Lung (tissue), 12 donors: ENCODE data around the gene NFS1. TPM values are rescaled to one million over a fixed set of nuclear protein-coding genes. Genes with fewer than 3 reads are reported as not detected.

Experiments used
- ATAC-seq: fragments of 200-7000 bp; cut with Tn5 transposase; one replicate; pipeline ENCODE4 v1.9.1; 2020; ENCODE audit warnings: moderate number of reproducible peaks; ENCODE audit not compliant: insufficient read depth, low FRiP score
- DNase-seq, 3 donors: peaks; one replicate each; pipeline ENCODE4 v3.0.0-alpha.2; 2013 to 2017
- H3K27ac ChIP-seq, 2 donors: one replicate each; pipeline ENCODE4 v1.5.1; 2013; ENCODE audit warnings: mild to moderate bottlenecking in 2 of 2, moderate library complexity in 2 of 2, control low read depth in 1 of 2, inconsistent platforms in 1 of 2, low read depth in 1 of 2, low read length in 1 of 2
- H3K27me3 ChIP-seq, 3 donors: one replicate each; pipeline ENCODE4 v1.5.1; 2013; ENCODE audit warnings: low read length in 2 of 3; ENCODE audit not compliant: control insufficient read depth in 3 of 3, insufficient read depth in 3 of 3
- H3K36me3 ChIP-seq, 4 donors: one replicate each; pipeline ENCODE4 v1.5.1; 2013; ENCODE audit warnings: low read length in 4 of 4, mild to moderate bottlenecking in 1 of 4, moderate library complexity in 1 of 4; ENCODE audit not compliant: control insufficient read depth in 4 of 4, insufficient read depth in 4 of 4
- H3K4me1 ChIP-seq, 5 donors: one replicate each; pipeline ENCODE4 v1.5.1; 2013; ENCODE audit warnings: low read length in 5 of 5, mild to moderate bottlenecking in 2 of 5, moderate library complexity in 1 of 5; ENCODE audit not compliant: control insufficient read depth in 5 of 5, insufficient read depth in 5 of 5
- H3K4me3 ChIP-seq: one replicate; pipeline ENCODE4 v1.5.1; 2013; ENCODE audit warnings: mild to moderate bottlenecking, control low read depth, moderate library complexity
- H3K9ac ChIP-seq, 2 donors: one replicate each; pipeline ENCODE4 v1.5.1; 2013; ENCODE audit warnings: low read length in 2 of 2, control low read depth in 1 of 2; ENCODE audit not compliant: insufficient read depth in 1 of 2
- H3K9me3 ChIP-seq, 4 donors: one replicate each; pipeline ENCODE4 v1.5.1; 2013; ENCODE audit warnings: low read length in 3 of 4, mild to moderate bottlenecking in 1 of 4, moderate library complexity in 1 of 4; ENCODE audit not compliant: control insufficient read depth in 4 of 4, insufficient read depth in 3 of 4
- WGBS, 2 donors: extraction: QIAGEN DNeasy Blood & Tissue Kit; methylation state at CpG; one replicate each; pipeline ENCODE4 v1.1.7; 2013; 5-methylcytosine and 5-hydroxymethylcytosine counted together
- polyA plus RNA-seq, 2 donors: library from polyadenylated mRNA; stranded (reverse); fragments of 200-250 nt; gene quantifications; one replicate each; pipeline ENCODE4 v1.2.1, GENCODE V29; 2013
- total RNA-seq, 2 donors: library from RNA; depleted of rRNA in 1 of 2; stranded (reverse); fragments of >200 nt in 1 of 2; gene quantifications; one replicate each; pipeline ENCODE4 v1.2.1, GENCODE V29; 2014 to 2021
- TF ChIP-seq, protein P1 (sequence below): IDR thresholded peaks from 2 replicates; pipeline ENCODE4 v1.5.1; 2012; ENCODE audit warnings: mild to moderate bottlenecking; ENCODE audit errors: control extremely low read depth, extremely low read depth
- donor health status: control.
- donor health status: control.
- donor health status: Bipolar disorder and iron deficiency.
- donor health status: healthy.
- donor health status: DM: yes; HTN: yes; CAD: no.

The NFS1 gene
- total and polyA plus RNA-seq, 4 donors, result 18.8 to 33.9 (median 23.7) TPM

DNA sequence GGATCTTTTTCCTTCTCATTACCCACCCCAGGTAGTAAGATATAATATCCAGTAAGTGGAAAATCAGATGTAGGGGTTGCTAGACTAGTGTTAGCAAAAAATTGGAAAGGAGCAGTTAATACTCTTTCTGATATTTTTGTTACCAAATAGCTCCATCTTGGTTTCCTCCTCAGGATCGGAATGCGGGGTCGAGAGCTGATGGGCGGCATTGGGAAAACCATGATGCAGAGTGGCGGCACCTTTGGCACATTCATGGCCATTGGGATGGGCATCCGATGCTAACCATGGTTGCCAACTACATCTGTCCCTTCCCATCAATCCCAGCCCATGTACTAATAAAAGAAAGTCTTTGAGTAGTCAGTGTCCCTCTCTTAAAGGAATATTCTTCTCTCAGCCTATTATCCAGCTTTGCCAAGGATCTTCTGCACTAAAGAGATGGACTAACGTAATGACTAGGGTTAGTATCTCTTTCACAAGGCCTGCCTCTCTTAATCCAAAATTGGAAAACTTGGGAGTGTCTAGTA, 1.5 kb upstream of the NFS1 start:
- no peak for DNase-seq
- H3K4me1 ChIP-seq, result peaks cover 0 to 16% (median 3%) of the 10 kb centered on the region in 5 donors
- no peaks in the 10 kb centered on the region for H3K27me3 ChIP-seq
- TF ChIP-seq, protein P1, sequence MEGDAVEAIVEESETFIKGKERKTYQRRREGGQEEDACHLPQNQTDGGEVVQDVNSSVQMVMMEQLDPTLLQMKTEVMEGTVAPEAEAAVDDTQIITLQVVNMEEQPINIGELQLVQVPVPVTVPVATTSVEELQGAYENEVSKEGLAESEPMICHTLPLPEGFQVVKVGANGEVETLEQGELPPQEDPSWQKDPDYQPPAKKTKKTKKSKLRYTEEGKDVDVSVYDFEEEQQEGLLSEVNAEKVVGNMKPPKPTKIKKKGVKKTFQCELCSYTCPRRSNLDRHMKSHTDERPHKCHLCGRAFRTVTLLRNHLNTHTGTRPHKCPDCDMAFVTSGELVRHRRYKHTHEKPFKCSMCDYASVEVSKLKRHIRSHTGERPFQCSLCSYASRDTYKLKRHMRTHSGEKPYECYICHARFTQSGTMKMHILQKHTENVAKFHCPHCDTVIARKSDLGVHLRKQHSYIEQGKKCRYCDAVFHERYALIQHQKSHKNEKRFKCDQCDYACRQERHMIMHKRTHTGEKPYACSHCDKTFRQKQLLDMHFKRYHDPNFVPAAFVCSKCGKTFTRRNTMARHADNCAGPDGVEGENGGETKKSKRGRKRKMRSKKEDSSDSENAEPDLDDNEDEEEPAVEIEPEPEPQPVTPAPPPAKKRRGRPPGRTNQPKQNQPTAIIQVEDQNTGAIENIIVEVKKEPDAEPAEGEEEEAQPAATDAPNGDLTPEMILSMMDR, result no peak
- no peak overlapping the region for H3K4me3 ChIP-seq
- 92 to 95% methylated on average over 7 of the region's 7 CpGs for whole genome bisulfite sequencing, 2 donors
- H3K36me3 ChIP-seq, result peaks cover 9 to 32% (median 20%) of the 10 kb centered on the region in 4 donors
- no peak overlapping the region for H3K9ac ChIP-seq
- H3K9me3 ChIP-seq, result no peaks in the 10 kb centered on the region
- no peak overlapping the region for H3K27ac ChIP-seq
- ATAC-seq, result no peak

DNA sequence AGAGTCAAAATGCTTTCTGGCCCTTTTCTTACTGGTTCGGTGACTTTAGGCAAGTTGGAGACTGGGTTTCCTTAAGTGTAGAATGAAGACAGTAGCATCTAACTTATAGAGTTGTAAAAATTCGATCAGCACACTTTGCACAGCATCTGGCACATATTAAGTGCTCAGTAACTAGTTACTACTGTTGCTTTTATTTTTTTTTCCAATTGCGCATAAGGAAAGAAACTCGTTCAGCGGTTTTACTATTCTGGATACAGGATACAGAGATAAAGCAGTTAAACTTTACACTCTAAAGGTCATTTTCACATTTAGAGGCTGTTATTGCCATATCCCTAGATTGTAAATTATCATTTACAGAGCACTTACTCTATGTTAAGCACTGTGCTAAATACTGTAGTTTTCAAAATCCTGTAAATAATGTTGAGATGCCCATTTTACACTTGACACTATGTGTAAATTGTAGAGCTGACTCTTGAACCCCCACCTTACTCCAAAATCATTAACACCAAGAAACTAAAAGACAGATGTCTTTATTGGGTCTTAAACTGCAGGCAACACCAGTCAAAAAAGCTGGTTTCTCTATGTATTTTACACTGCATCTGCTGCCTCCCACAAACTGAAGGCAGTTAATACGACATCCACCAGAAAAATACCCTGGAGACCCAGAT, 939 bp upstream of the NFS1 start:
- WGBS, 2 donors, result 24 to 27% methylated on average over 6 of the region's 6 CpGs
- peak overlapping the region; percentile 78 to 97 for H3K9ac ChIP-seq
- peak overlapping the region; percentile 90 for H3K4me3 ChIP-seq
- H3K27ac ChIP-seq, result peak overlapping the region; percentile 89 to 98
- H3K4me1 ChIP-seq, result peaks cover 0 to 16% (median 3%) of the 10 kb centered on the region in 5 donors
- ATAC-seq (no peak), DNase-seq (no peak)
- TF ChIP-seq, protein P1, result no peak
- no peaks in the 10 kb centered on the region for H3K27me3 ChIP-seq
- peaks cover 7 to 30% (median 16%) of the 10 kb centered on the region in 4 donors for H3K36me3 ChIP-seq
- H3K9me3 ChIP-seq, result no peaks in the 10 kb centered on the region

DNA sequence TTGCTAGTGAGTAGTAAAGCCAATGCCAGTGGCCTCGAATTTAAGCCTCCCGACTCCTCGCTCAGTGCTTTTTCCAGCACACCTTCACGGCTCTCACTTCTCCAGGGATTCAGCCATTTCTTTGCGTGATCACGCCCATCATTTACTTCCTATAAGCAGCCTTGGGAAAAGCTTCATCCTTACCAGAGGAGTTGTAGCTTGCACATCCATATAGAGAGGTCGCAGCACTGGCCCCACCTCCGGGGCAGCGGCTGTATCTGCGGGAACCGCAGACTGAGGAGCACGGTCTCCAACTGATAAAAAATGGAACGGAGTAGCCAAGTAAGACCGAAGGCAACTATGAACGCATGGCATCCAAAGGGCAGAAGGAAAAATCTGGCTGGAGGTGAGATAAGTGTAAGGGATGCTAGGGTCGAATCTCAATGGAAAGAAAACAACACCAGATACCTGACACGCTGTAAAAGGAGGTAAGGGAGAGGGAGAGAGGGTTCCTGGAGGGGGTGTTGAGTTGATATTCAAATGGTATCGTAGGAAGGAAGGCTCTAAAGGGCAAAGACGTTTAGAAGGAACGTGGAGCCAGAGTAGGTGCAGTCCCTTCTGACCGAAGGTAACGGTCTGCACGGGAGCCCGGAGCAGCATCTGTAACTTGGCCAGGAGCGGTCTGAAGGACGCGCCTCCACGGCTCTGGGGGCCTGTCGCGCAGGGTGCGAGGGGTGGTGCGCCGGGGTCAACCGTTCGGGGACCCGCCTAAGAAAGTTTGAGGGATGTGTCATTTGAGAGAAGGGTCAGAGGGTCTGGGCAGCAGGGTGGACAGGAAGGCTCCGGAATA, 640 bp downstream of the NFS1 start:
- Histone ChIP-seq H3K36me3 (peaks cover 4 to 15% (median 7%) of the 10 kb centered on the region in 4 donors), H3K9ac (peak overlapping the region; percentile 45 to 71), H3K27ac (peak overlapping the region; percentile 89 to 98), H3K4me3 (peak overlapping the region; percentile 90), H3K9me3 (no peaks in the 10 kb centered on the region), H3K4me1 (peaks cover 0 to 16% (median 3%) of the 10 kb centered on the region in 5 donors), H3K27me3 (no peaks in the 10 kb centered on the region)
- TF ChIP-seq, protein P1, result no peak
- 7 to 8% methylated on average over 37 of the region's 37 CpGs for WGBS, 2 donors
- ATAC-seq (peak; percentile 29), DNase-seq (peak in 1 of 3 donors; percentile 17)
